IPS DF 6.9 (cell line): ENCODE data around the gene EPB41L1.

ENCODE experiments used
- DNase-seq: peaks from one replicate; pipeline ENCODE4 v3.0.0-alpha.2; 2013; ENCODE audit warnings: low read depth, low spot score
- H3K27ac ChIP-seq: one replicate; pipeline ENCODE4 v1.5.1; 2013; ENCODE audit warnings: low read length, control low read depth
- H3K27me3 ChIP-seq: 2 replicates; pipeline ENCODE4 v1.6.1; 2013; ENCODE audit warnings: mild to moderate bottlenecking, low read length; ENCODE audit not compliant: control insufficient read depth, insufficient read depth
- H3K36me3 ChIP-seq: 2 replicates; pipeline ENCODE4 v1.6.1; 2013; ENCODE audit warnings: low read length; ENCODE audit not compliant: control insufficient read depth, insufficient read depth
- H3K4me1 ChIP-seq: 2 replicates; pipeline ENCODE4 v1.6.1; 2013; ENCODE audit warnings: low read length; ENCODE audit not compliant: control insufficient read depth, insufficient read depth
- H3K4me3 ChIP-seq: 2 replicates; pipeline ENCODE4 v1.5.1; 2013; ENCODE audit warnings: mild to moderate bottlenecking, low read length
- H3K9me3 ChIP-seq: 2 replicates; pipeline ENCODE4 v1.6.1; 2013; ENCODE audit warnings: low read length, inconsistent platforms; ENCODE audit not compliant: control insufficient read depth, insufficient read depth
- WGBS: extraction: QIAGEN DNeasy Blood & Tissue Kit; methylation state at CpG from one replicate; pipeline ENCODE4 v1.1.7; 2013; ENCODE audit warnings: mixed read lengths, missing lambda C conversion rate; ENCODE audit not compliant: insufficient read length, insufficient coverage; 5-methylcytosine and 5-hydroxymethylcytosine counted together

EPB41L1 gene

GRCh38 chr20:36255445-36255844, 100.9 kb downstream of the EPB41L1 start:
- no peak for DNase-seq
- Histone ChIP-seq H3K27me3 (no peaks in the 10 kb centered on the region), H3K9me3 (no peaks in the 10 kb centered on the region), H3K27ac (no peak overlapping the region), H3K4me3 (no peak overlapping the region), H3K36me3 (peaks cover 3% of the 10 kb centered on the region), H3K4me1 (peaks cover 3% of the 10 kb centered on the region; the same call in 1 of the 2 replicates)
- WGBS, result no CpG with 5 or more reads among the region's 12 CpGs

- Histone ChIP-seq H3K9me3 (no peaks in the 10 kb centered on the region), H3K27me3 (no peaks in the 10 kb centered on the region), H3K27ac (no peak overlapping the region), H3K4me3 (no peak overlapping the region), H3K4me1 (peaks cover 3% of the 10 kb centered on the region; the same call in 1 of the 2 replicates), H3K36me3 (peaks cover 3% of the 10 kb centered on the region)
- DNase-seq, result no peak
- WGBS, result no CpG with 5 or more reads among the region's 16 CpGs
Measured at GRCh38 chr20:36259177-36260061, 104.9 kb downstream of the EPB41L1 start.

GRCh38 chr20:36260316-36260715, 105.8 kb downstream of the EPB41L1 start:
- no CpG with 5 or more reads among the region's 7 CpGs for WGBS
- Histone ChIP-seq H3K36me3 (peaks cover 3% of the 10 kb centered on the region), H3K27me3 (no peaks in the 10 kb centered on the region), H3K4me3 (no peak overlapping the region), H3K27ac (no peak overlapping the region), H3K9me3 (no peaks in the 10 kb centered on the region), H3K4me1 (peaks cover 3% of the 10 kb centered on the region; the same call in 1 of the 2 replicates)
- no peak for DNase-seq

DNA sequence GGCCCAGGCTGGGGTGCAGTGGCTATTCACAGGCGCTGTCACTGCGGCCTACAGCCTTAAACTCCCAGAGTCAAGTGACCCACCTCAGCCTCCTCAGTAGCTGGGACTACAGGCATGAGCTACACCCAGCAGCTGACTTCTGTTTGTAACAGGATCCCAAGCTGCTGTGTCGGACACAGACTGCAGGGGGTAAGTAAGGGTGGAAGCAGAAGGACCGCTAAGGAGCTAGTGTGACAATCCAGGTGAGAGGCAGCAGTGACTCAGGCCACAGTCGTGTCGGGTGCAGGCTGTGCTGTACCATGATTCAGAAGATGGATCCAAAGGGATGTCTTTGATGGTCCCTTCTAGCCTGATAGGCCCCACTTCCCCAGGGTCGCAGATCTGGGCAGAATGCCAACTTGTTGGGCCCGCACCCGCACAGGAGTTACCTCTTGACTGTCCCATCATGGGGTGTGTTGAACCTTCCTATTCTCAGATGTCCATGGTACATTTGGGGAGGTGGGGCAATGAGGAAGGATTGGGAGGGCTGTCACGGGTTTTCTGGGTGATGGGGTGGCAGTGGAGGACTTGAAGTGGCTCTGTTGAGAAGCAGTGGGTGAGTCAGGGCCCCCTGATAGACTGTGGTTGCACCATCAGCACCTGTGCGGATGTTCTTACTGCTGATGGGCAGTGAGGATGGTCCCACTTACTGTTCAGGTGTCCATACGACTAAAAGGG, 107.0 kb downstream of the EPB41L1 start:
- WGBS, result no CpG with 5 or more reads among the region's 12 CpGs
- no peaks in the 10 kb centered on the region for H3K9me3 ChIP-seq
- DNase-seq, result no peak
- H3K27ac ChIP-seq, result no peak overlapping the region
- H3K36me3 ChIP-seq, result no peaks in the 10 kb centered on the region; the same call in 1 of the 2 replicates
- no peak overlapping the region for H3K4me3 ChIP-seq
- H3K27me3 ChIP-seq, result no peaks in the 10 kb centered on the region
- H3K4me1 ChIP-seq, result peaks cover 3% of the 10 kb centered on the region; the same call in 1 of the 2 replicates

- no peak overlapping the region for H3K4me3 ChIP-seq
- no peaks in the 10 kb centered on the region for H3K9me3 ChIP-seq
- DNase-seq, result no peak
- no CpG with 5 or more reads among the region's 12 CpGs for WGBS
- H3K27me3 ChIP-seq, result no peaks in the 10 kb centered on the region
- peaks cover 3% of the 10 kb centered on the region; the same call in 1 of the 2 replicates for H3K4me1 ChIP-seq
- H3K27ac ChIP-seq, result no peak overlapping the region
- H3K36me3 ChIP-seq, result no peaks in the 10 kb centered on the region
Measured at GRCh38 chr20:36262440-36262839, 107.9 kb downstream of the EPB41L1 start.

GRCh38 chr20:36264426-36265246, 110.1 kb downstream of the EPB41L1 start:
- no CpG with 5 or more reads among the region's 20 CpGs for WGBS
- H3K27ac ChIP-seq, result no peak overlapping the region
- no peaks in the 10 kb centered on the region for H3K36me3 ChIP-seq
- H3K27me3 ChIP-seq, result no peaks in the 10 kb centered on the region
- H3K4me1 ChIP-seq, result 0 out of 2 replicates have a peak, but pooled peaks cover 1% of the 10 kb centered on the region
- DNase-seq, result no peak
- H3K4me3 ChIP-seq, result no peak overlapping the region
- no peaks in the 10 kb centered on the region for H3K9me3 ChIP-seq

DNA sequence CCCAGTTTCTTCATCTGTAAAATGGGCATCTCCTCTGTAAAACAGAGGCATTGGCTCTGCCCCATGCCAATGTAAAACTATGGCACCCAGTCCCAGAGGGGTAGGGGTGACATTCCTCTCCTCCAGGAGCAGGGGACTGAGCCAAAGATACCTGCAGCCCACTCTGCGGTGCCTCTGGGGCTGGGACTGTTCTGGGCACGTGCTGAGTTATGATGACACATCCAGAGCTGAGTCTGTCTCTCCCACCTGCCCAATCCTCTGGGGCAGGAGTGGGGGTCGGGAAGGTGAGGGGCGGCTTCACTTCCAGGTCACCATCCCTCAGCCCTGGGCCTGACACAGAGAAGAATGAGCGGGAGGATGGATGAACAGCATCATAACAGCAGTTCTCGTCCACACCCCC, 111.6 kb downstream of the EPB41L1 start:
- no CpG with 5 or more reads among the region's 6 CpGs for WGBS
- H3K27me3 ChIP-seq, result no peaks in the 10 kb centered on the region
- no peak for DNase-seq

DNA sequence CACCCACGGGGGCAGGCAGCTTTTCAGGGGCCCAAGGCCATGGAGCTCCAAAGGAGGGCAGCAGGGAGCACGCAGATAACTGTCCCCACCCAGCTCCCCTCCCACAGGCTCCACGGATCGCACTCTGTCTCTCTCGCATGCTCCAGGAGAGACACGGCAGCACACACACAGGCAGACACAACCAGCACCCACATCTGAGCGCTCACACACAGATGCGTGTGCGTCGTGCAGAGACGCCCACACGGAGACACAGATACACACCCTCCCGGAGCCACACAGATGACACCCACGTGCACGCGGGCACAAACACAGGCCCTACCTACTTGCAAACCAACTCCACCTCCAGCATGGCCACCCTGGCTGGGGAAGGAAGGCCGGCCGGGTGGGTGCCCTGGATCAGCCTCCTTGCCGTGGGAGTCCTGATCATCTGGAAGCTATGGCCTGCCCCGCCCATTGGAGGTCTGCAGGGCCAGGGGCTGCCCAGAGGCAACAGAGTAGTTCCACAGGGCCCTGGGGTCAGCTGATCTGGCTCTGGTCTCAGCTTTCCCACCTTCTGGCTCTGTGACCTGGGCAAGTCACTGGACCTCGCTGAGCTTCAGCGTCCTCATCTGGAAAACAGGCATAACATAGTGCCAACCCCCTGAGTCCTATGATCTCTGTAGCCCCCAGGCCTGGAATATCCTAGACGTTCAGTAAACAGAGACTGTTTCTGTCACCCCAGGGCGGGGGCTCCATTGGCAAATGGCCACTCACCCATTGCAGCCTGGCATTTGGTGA, 113.3 kb downstream of the EPB41L1 start:
- Histone ChIP-seq H3K27me3 (no peaks in the 10 kb centered on the region), H3K4me1 (peaks cover 7% of the 10 kb centered on the region), H3K27ac (no peak overlapping the region), H3K4me3 (no peak overlapping the region), H3K36me3 (no peaks in the 10 kb centered on the region), H3K9me3 (no peaks in the 10 kb centered on the region)
- DNase-seq, result no peak
- no CpG with 5 or more reads among the region's 24 CpGs for WGBS

More for the DNA sequence above, 111.6 kb downstream of the EPB41L1 start:
- Histone ChIP-seq H3K4me1 (peaks cover 3% of the 10 kb centered on the region), H3K9me3 (no peaks in the 10 kb centered on the region), H3K27ac (no peak overlapping the region), H3K4me3 (no peak overlapping the region), H3K36me3 (no peaks in the 10 kb centered on the region)

- H3K27ac ChIP-seq, result no peak overlapping the region
- WGBS, result no CpG with 5 or more reads among the region's 10 CpGs
- peaks cover 7% of the 10 kb centered on the region for H3K4me1 ChIP-seq
- H3K4me3 ChIP-seq, result no peak overlapping the region
- no peak for DNase-seq
- no peaks in the 10 kb centered on the region for H3K27me3 ChIP-seq
- no peaks in the 10 kb centered on the region for H3K9me3 ChIP-seq
- H3K36me3 ChIP-seq, result no peaks in the 10 kb centered on the region
Measured at GRCh38 chr20:36268440-36269342, 114.2 kb downstream of the EPB41L1 start.
